ENCODE results near the gene SMG6. TPM values are rescaled to one million over a fixed set of nuclear protein-coding genes. Genes with fewer than 3 reads are reported as not detected.

The SMG6 gene
- total and polyA plus RNA-seq, 2 donors (not counting 1 experiment from before 2014, with no cell fraction given): 10.6 to 35.5 TPM

DNA sequence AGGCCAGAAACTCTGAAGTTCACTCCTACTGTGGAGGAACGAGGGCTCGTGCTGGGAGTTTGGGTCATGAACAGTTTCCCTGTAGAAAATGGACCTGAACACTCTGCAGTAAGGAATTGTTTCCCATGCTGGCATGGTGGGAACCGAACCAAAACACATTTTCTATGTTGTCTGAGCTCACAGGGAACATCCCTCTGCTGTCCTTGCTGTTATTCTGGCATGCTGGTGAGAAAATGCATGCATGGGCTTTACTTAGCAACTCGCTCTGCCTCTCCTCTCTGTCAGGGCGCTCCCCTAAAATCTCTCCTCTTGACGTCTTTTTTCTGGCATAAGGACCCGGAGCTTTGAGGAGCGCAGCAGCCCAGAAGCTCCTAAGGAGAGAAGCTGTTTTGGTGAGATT lies 283.9 kb downstream of the SMG6 start:
- Histone ChIP-seq H3K4me1 (ENCODE audit: control insufficient read depth in 2 of 2, insufficient read depth in 2 of 2, low read length in 2 of 2) (peaks cover 23 to 29% of the 10 kb centered on the region in 2 donors), H4K20me1 (ENCODE audit: control insufficient read depth, insufficient read depth, low read length, poor library complexity, severe bottlenecking) (peaks cover 7% of the 10 kb centered on the region), H3K79me2 (ENCODE audit: control insufficient read depth, insufficient read depth, low read length) (no peaks in the 10 kb centered on the region), H3K4me2 (replicated peaks; ENCODE audit: low read depth, low read length, poor library complexity, severe bottlenecking) (no peak overlapping the region), H3K4me3 (ENCODE audit: control extremely low read depth in 1 of 5, extremely low read depth in 1 of 5, insufficient read depth in 1 of 5, low read depth in 2 of 5, low read length in 4 of 5) (no peak overlapping the region), H3K27ac (ENCODE audit: low read length in 2 of 2) (no peak overlapping the region), H3K9me3 (ENCODE audit: control extremely low read depth in 1 of 3, control insufficient read depth in 2 of 3, insufficient read depth in 1 of 3, low read length in 2 of 3) (peaks cover 0 to 4% (median 0%) of the 10 kb centered on the region in 3 donors), H3K27me3 (replicated peaks in 1 of 4; ENCODE audit: control extremely low read depth in 1 of 4, control insufficient read depth in 3 of 4, insufficient read depth in 4 of 4, low read length in 3 of 4) (peaks cover 0 to 38% (median 13%) of the 10 kb centered on the region in 4 experiments), H3K9ac (ENCODE audit: low read length) (no peak overlapping the region), H3K36me3 (replicated peaks in 1 of 2; ENCODE audit: control extremely low read depth in 1 of 2, control insufficient read depth in 1 of 2, extremely low read depth in 1 of 2, insufficient read depth in 2 of 2, low read length in 1 of 2) (no peaks in the 10 kb centered on the region), H2AFZ (ENCODE audit: insufficient read depth, low read depth, low read length, poor library complexity, severe bottlenecking) (no peak overlapping the region)
- DNase-seq: no peak
- Mint-ChIP-seq H3K4me1 (peaks cover 14% of the 10 kb centered on the region), H3K4me3 (no peak overlapping the region), H3K27ac (no peak overlapping the region), H3K27me3 (peaks cover 54% of the 10 kb centered on the region), H3K9me3 (ENCODE audit: insufficient read depth) (no peaks in the 10 kb centered on the region)
- ChIA-PET CTCF (interaction anchor here (1.5 kb wide), 1 partner anchor 225 kb away, joined by 7 read pairs; no protein-coding TSS in a partner anchor), POLR2A (no interaction called here)
- 92% methylated on average over 6 of the region's 8 CpGs for WGBS (ENCODE audit: insufficient coverage)
- intact Hi-C loops (cut with micrococcal nuclease): no loop called here
- TF ChIP-seq, protein P1, sequence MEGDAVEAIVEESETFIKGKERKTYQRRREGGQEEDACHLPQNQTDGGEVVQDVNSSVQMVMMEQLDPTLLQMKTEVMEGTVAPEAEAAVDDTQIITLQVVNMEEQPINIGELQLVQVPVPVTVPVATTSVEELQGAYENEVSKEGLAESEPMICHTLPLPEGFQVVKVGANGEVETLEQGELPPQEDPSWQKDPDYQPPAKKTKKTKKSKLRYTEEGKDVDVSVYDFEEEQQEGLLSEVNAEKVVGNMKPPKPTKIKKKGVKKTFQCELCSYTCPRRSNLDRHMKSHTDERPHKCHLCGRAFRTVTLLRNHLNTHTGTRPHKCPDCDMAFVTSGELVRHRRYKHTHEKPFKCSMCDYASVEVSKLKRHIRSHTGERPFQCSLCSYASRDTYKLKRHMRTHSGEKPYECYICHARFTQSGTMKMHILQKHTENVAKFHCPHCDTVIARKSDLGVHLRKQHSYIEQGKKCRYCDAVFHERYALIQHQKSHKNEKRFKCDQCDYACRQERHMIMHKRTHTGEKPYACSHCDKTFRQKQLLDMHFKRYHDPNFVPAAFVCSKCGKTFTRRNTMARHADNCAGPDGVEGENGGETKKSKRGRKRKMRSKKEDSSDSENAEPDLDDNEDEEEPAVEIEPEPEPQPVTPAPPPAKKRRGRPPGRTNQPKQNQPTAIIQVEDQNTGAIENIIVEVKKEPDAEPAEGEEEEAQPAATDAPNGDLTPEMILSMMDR (IDR thresholded peaks at IDR 0.05): no peak
- ATAC-seq (ENCODE audit: low read depth): no peak

DNA sequence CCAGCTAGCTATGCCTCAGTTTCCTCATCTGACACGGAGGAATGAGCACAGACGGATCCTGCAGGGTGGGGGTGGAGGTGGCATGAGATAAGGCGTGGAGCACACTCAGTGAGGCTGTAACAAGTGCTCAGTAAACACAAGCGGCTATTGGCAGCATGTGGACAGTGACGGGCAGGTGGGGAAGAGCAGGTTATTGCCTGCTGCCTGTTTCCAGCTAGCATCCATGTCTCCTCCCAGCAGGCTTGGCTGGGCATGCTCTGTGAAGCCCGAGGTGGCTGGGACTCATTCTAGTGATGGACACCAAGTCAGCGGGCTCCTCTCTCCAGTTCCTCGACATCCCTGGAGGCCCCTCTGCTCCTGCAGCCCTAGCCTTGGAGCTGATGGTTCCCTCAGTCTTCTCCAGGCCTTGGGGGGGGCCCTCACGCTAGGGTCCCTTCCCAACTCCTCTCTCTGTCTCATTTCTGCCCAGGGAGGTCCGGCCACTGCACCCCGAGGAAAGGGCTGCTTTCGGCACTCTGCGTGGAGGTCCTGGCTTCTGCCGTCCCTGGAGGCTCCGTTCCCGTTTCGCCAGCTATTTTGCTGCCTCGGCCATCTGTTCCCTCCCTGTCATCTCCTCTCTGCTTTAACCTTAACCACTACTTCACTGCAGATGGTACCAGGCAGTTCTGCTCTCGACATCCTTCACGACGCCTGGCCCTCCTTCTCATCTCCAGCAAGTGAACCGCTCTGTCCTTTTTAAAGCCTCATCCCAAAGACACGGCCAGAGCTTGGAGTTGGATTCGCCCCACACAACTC lies 284.7 kb downstream of the SMG6 start:
- H3K4me1 Mint-ChIP-seq: peaks cover 12% of the 10 kb centered on the region
- H2AFZ ChIP-seq (ENCODE audit: insufficient read depth, low read depth, low read length, poor library complexity, severe bottlenecking): no peak overlapping the region
- peaks cover 0 to 4% (median 0%) of the 10 kb centered on the region in 3 donors for H3K9me3 ChIP-seq (ENCODE audit: control extremely low read depth in 1 of 3, control insufficient read depth in 2 of 3, insufficient read depth in 1 of 3, low read length in 2 of 3)
- WGBS (ENCODE audit: insufficient coverage): 89% methylated on average over 24 of the region's 24 CpGs
- H3K27me3 ChIP-seq (replicated peaks in 1 of 4; ENCODE audit: control extremely low read depth in 1 of 4, control insufficient read depth in 3 of 4, insufficient read depth in 4 of 4, low read length in 3 of 4): peaks cover 0 to 32% (median 9%) of the 10 kb centered on the region in 4 experiments
- H3K4me1 ChIP-seq (ENCODE audit: control insufficient read depth in 2 of 2, insufficient read depth in 2 of 2, low read length in 2 of 2): peaks cover 14 to 21% of the 10 kb centered on the region in 2 donors
- no peaks in the 10 kb centered on the region for H3K36me3 ChIP-seq (replicated peaks in 1 of 2; ENCODE audit: control extremely low read depth in 1 of 2, control insufficient read depth in 1 of 2, extremely low read depth in 1 of 2, insufficient read depth in 2 of 2, low read length in 1 of 2)
- H3K4me2 ChIP-seq (replicated peaks; ENCODE audit: low read depth, low read length, poor library complexity, severe bottlenecking): no peak overlapping the region
- no peak overlapping the region for H3K27ac Mint-ChIP-seq
- peaks cover 58% of the 10 kb centered on the region for H3K27me3 Mint-ChIP-seq
- no peak overlapping the region for H3K27ac ChIP-seq (ENCODE audit: low read length in 2 of 2)
- ChIA-PET POLR2A (interaction anchor here (0.6 kb wide), 1 partner anchor 28 kb away, joined by 5 read pairs; no protein-coding TSS in a partner anchor), CTCF (no interaction called here)
- no peak for ATAC-seq (ENCODE audit: low read depth)
- no peak for DNase-seq
- H3K4me3 ChIP-seq (ENCODE audit: control extremely low read depth in 1 of 5, extremely low read depth in 1 of 5, insufficient read depth in 1 of 5, low read depth in 2 of 5, low read length in 4 of 5): no peak overlapping the region
- no peak overlapping the region for H3K4me3 Mint-ChIP-seq
- no peak for TF ChIP-seq EZH2 (IDR thresholded peaks at IDR 0.05; ENCODE audit: borderline replicate concordance, insufficient read depth, low read depth, low read length, poor library complexity, severe bottlenecking)
- TF ChIP-seq, protein P1 (IDR thresholded peaks at IDR 0.05): no peak
- H3K79me2 ChIP-seq (ENCODE audit: control insufficient read depth, insufficient read depth, low read length): no peaks in the 10 kb centered on the region
- no peaks in the 10 kb centered on the region for H3K9me3 Mint-ChIP-seq (ENCODE audit: insufficient read depth)
- no peaks in the 10 kb centered on the region for H4K20me1 ChIP-seq (ENCODE audit: control insufficient read depth, insufficient read depth, low read length, poor library complexity, severe bottlenecking)
- intact Hi-C loops (cut with micrococcal nuclease): no loop called here
- H3K9ac ChIP-seq (ENCODE audit: low read length): no peak overlapping the region

All from B cell (primary cell).